SK-N-SH (cell line): ENCODE data around the gene CFAP58. TPM values are rescaled to one million over a fixed set of nuclear protein-coding genes. Genes with fewer than 3 reads are reported as not detected.

Source experiments
- CTCF ChIA-PET: fragments of 300-600, 350-600 bp; formaldehyde crosslinking; extraction: SDS; loops from one replicate; lab custom pipeline; 2021; lab: Yijun Ruan, JAX
- POLR2A ChIA-PET: fragments of 350-600 bp; sonication (Branson Sonifier 250); formaldehyde crosslinking; extraction: SDS; loops from one replicate; lab custom pipeline; 2020; ENCODE audit warnings: antibody characterized with exemption, inconsistent platforms; lab: Yijun Ruan, JAX
- DNase-seq: peaks from one replicate; pipeline ENCODE4 v3.0.0; 2012
- H2AFZ ChIP-seq: fragments of 200-600 bp; sonication (generic); 2 replicates; pipeline ENCODE4 v1.8.1; 2016; ENCODE audit warnings: antibody characterized with exemption, mild to moderate bottlenecking, low read depth
- H3F3A ChIP-seq: fragments of 200-600 bp; sonication (generic); replicated peaks from 2 replicates; pipeline ENCODE3; 2016; ENCODE audit warnings: antibody characterized with exemption, mild to moderate bottlenecking; ENCODE audit not compliant: insufficient read depth
- H3K27ac ChIP-seq, 2 experiments: fragments of 200-500 bp in 1 of 2; fragments of 200-600 bp in 1 of 2; sonication (Bioruptor generic) in 1 of 2; sonication (generic), shearing (Covaris generic) in 1 of 2; 2 replicates each; pipeline versions ENCODE4 v1.5.1 to v1.6.1; 2014 to 2016; ENCODE audit warnings: low read depth in 2 of 2, inconsistent platforms in 1 of 2, low read length in 1 of 2, mild to moderate bottlenecking in 1 of 2, mixed read lengths in 1 of 2
- H3K27me3 ChIP-seq: fragments of 200-600 bp; sonication (generic), shearing (Covaris generic); 2 replicates; pipeline ENCODE4 v1.6.1; 2016; ENCODE audit warnings: mixed run types; ENCODE audit not compliant: insufficient read depth
- H3K36me3 ChIP-seq, 2 experiments: fragments of 200-500 bp in 1 of 2; fragments of 200-600 bp in 1 of 2; sonication (Bioruptor generic) in 1 of 2; sonication (generic) in 1 of 2; replicated peaks in 1 of 2; 2 replicates each; pipeline versions ENCODE3 to v1.5.1; 2014 to 2016; ENCODE audit warnings: low read length in 1 of 2, mild to moderate bottlenecking in 1 of 2; ENCODE audit not compliant: insufficient read depth in 2 of 2, control insufficient read depth in 1 of 2
- H3K4me1 ChIP-seq, 2 experiments: fragments of 200-500 bp in 1 of 2; fragments of 200-600 bp in 1 of 2; sonication (Bioruptor generic) in 1 of 2; sonication (generic), shearing (Covaris generic) in 1 of 2; 2 replicates each; pipeline versions ENCODE4 v1.5.1 to v1.6.1; 2014 to 2016; ENCODE audit warnings: low read depth in 1 of 2, low read length in 1 of 2, mixed run types in 1 of 2; ENCODE audit not compliant: insufficient read depth in 2 of 2, control insufficient read depth in 1 of 2
- H3K4me2 ChIP-seq: fragments of 200-600 bp; sonication (generic), shearing (Covaris generic); 2 replicates; pipeline ENCODE4 v1.6.1; 2017; ENCODE audit warnings: mixed run types
- H3K4me3 ChIP-seq, 2 experiments: fragments of 200-500 bp in 1 of 2; fragments of 200-600 bp in 1 of 2; sonication (Bioruptor generic) in 1 of 2; sonication (generic), shearing (Covaris generic) in 1 of 2; 2 replicates each; pipeline versions ENCODE4 v1.5.1 to v1.8.1; 2014 to 2016; ENCODE audit warnings: low read depth in 2 of 2, inconsistent platforms in 1 of 2, low read length in 1 of 2, mild to moderate bottlenecking in 1 of 2, mixed read lengths in 1 of 2, moderate library complexity in 1 of 2
- H3K79me2 ChIP-seq: fragments of 200-600 bp; sonication (generic); 2 replicates; pipeline ENCODE4 v1.8.1; 2017; ENCODE audit warnings: mild to moderate bottlenecking; ENCODE audit not compliant: insufficient read depth
- H3K9ac ChIP-seq: fragments of 200-600 bp; sonication (generic); 2 replicates; pipeline ENCODE4 v1.6.1; 2017; ENCODE audit warnings: mixed run types
- H3K9me2 ChIP-seq: fragments of 200-600 bp; sonication (generic); 2 replicates; pipeline ENCODE4 v1.6.1; 2017; ENCODE audit warnings: mixed run types
- H3K9me3 ChIP-seq: fragments of 200-600 bp; sonication (generic); 2 replicates; pipeline ENCODE4 v1.6.1; 2017; ENCODE audit warnings: mixed run types, mild to moderate bottlenecking, moderate library complexity
- H4K20me1 ChIP-seq: fragments of 200-600 bp; sonication (generic); 2 replicates; pipeline ENCODE4 v1.6.1; 2017; ENCODE audit warnings: mild to moderate bottlenecking, mixed run types; ENCODE audit not compliant: insufficient read depth
- CHD2 ChIP-seq: fragments of 150-350 bp; IDR thresholded peaks from 2 replicates; pipeline ENCODE4 v1.6.1; 2018; ENCODE audit warnings: low read length; ENCODE audit not compliant: partially characterized antibody
- CTCF ChIP-seq: fragments of 200-600 bp; sonication (generic); IDR thresholded peaks from 2 replicates; pipeline ENCODE4 v1.6.1; 2017; ENCODE audit warnings: antibody characterized with exemption, mild to moderate bottlenecking, moderate library complexity
- EP300 ChIP-seq, 2 experiments: IDR thresholded peaks; 2 replicates each; pipeline versions ENCODE4 v1.4.0 to v1.6.1; 2012; ENCODE audit warnings: borderline replicate concordance in 1 of 2, low read depth in 1 of 2, low read length in 1 of 2
- GATA2 ChIP-seq: sonication (generic); formaldehyde crosslinking; IDR thresholded peaks from 2 replicates; pipeline ENCODE4 v1.5.0; 2020; ENCODE audit warnings: mild to moderate bottlenecking, missing genetic modification reagents
- IRF3 ChIP-seq: fragments of 150-350 bp; IDR thresholded peaks from 2 replicates; pipeline ENCODE4 v1.6.1; 2016; ENCODE audit warnings: mild to moderate bottlenecking, low read depth, low read length
- JUND ChIP-seq: IDR thresholded peaks from 2 replicates; pipeline ENCODE4 v1.4.0; 2012
- MEF2A ChIP-seq: IDR thresholded peaks from 2 replicates; pipeline ENCODE4 v1.4.0; 2012; ENCODE audit warnings: low read depth, borderline replicate concordance
- NFIC ChIP-seq: IDR thresholded peaks from 2 replicates; pipeline ENCODE4 v1.4.0; 2012; ENCODE audit warnings: borderline replicate concordance
- POLR2AphosphoS5 ChIP-seq: IDR thresholded peaks from 2 replicates; pipeline ENCODE4 v1.6.1; 2012; ENCODE audit warnings: low read depth, low read length
- RCOR1 ChIP-seq: fragments of 150-350 bp; IDR thresholded peaks from 2 replicates; pipeline ENCODE4 v1.6.1; 2017; ENCODE audit warnings: antibody characterized with exemption, low read length
- TAF1 ChIP-seq: IDR thresholded peaks from 2 replicates; pipeline ENCODE4 v1.6.1; 2012; ENCODE audit warnings: low read depth, mild to moderate bottlenecking, low read length, moderate library complexity, borderline replicate concordance
- TCF12 ChIP-seq: IDR thresholded peaks from 2 replicates; pipeline ENCODE4 v1.4.0; 2012
- WGBS: methylation state at CpG from one replicate; pipeline ENCODE4 v1.1.6; 2017; ENCODE audit warnings: low lambda C conversion rate; 5-methylcytosine and 5-hydroxymethylcytosine counted together
- polyA plus RNA-seq, 3 experiments: library from polyadenylated mRNA; depleted of rRNA; stranded (reverse); fragments of >200 nt; gene quantifications; 2 replicates each; pipeline ENCODE4 v1.2.3, GENCODE V29; 2012
- TF ChIP-seq, protein P1 (sequence below): IDR thresholded peaks from 2 replicates; pipeline ENCODE4 v1.4.0; 2012; ENCODE audit warnings: low read depth, borderline replicate concordance
- TF ChIP-seq, protein P2 (sequence below): IDR thresholded peaks from 2 replicates; pipeline ENCODE4 v1.4.0; 2012; ENCODE audit warnings: low read depth, borderline replicate concordance

The CFAP58 gene
- polyA plus RNA-seq, 1 of the 3 experiments (the other 2 are of a cell fraction): 0.38 TPM

DNA sequence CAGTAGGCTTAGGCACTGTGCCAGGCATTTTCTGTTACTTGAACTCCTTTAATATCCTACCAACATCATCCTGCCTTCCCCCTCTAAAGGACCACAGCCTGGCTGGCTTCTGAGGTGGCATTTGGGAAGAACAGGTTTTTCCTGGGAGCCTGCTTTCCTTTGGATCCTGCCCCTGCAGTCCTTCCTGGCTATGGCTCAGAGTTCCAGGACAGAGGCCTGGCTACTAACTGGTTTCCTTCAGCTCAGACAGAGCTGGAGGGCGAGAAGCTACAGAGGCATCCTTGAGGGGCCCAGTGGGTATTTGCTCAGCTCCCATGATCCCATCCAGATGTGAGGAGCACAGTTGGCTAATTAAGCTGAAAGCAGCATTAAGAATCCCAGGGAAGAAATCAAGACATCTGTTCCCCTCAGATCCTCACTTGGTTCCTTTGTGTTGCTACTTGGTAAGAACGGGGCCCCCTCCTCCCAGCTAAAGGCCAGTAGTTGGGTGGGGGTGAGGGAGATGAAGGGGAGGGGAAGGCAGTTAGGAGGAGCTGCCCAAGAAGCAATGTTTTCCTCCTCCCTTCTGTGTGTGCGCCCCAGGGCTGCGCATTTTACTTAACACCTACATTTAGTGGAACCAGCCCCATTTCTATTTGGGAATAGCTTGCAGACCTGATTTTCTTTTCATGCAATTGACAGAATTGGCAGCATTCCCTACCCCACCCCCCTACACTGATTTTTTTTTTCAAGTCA, 144.9 kb downstream of the CFAP58 start (continued):
- TF ChIP-seq IRF3: no peak
- no peak for TF ChIP-seq TAF1
- TF ChIP-seq, protein P1, sequence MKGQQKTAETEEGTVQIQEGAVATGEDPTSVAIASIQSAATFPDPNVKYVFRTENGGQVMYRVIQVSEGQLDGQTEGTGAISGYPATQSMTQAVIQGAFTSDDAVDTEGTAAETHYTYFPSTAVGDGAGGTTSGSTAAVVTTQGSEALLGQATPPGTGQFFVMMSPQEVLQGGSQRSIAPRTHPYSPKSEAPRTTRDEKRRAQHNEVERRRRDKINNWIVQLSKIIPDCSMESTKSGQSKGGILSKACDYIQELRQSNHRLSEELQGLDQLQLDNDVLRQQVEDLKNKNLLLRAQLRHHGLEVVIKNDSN: no peak
- no peak for TF ChIP-seq POLR2AphosphoS5
- TF ChIP-seq RCOR1: no peak
- TF ChIP-seq NFIC: no peak
- TF ChIP-seq, protein P2, sequence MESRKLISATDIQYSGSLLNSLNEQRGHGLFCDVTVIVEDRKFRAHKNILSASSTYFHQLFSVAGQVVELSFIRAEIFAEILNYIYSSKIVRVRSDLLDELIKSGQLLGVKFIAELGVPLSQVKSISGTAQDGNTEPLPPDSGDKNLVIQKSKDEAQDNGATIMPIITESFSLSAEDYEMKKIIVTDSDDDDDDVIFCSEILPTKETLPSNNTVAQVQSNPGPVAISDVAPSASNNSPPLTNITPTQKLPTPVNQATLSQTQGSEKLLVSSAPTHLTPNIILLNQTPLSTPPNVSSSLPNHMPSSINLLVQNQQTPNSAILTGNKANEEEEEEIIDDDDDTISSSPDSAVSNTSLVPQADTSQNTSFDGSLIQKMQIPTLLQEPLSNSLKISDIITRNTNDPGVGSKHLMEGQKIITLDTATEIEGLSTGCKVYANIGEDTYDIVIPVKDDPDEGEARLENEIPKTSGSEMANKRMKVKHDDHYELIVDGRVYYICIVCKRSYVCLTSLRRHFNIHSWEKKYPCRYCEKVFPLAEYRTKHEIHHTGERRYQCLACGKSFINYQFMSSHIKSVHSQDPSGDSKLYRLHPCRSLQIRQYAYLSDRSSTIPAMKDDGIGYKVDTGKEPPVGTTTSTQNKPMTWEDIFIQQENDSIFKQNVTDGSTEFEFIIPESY: no peak
- TF ChIP-seq GATA2 (CRISPR knock-in tag): no peak
- TF ChIP-seq JUND: no peak
- no peak for TF ChIP-seq CTCF

GRCh38 chr10:104501449-104501848, 147.8 kb downstream of the CFAP58 start:
- ChIA-PET CTCF (interaction anchor here (0.8 to 5.1 kb wide), 3 partner anchors 90 to 112 kb away, joined by 3 to 26 read pairs (median 4); no protein-coding TSS in a partner anchor), POLR2A (no interaction called here)
- WGBS: 11% methylated on average over 2 of the region's 2 CpGs
- H4K20me1 ChIP-seq: no peaks in the 10 kb centered on the region
- H3K9me3 ChIP-seq: no peaks in the 10 kb centered on the region
- no peak overlapping the region for H3K4me2 ChIP-seq
- no peak overlapping the region for H3K9ac ChIP-seq
- no peaks in the 10 kb centered on the region for H3K9me2 ChIP-seq
- no peaks in the 10 kb centered on the region for H3K36me3 ChIP-seq
- H3F3A ChIP-seq: no peaks in the 10 kb centered on the region
- peak overlapping the region in 1 of 2 experiments; percentile 84; a peak in 2 of 4 replicates for H3K27ac ChIP-seq
- TF ChIP-seq MEF2A: no peak
- TF ChIP-seq JUND: no peak
- peak in 1 of 2 experiments; percentile 72; a peak in 1 of 4 replicates for TF ChIP-seq EP300 (IDR thresholded peaks at IDR 0.05; ENCODE audit: borderline replicate concordance in 1 of 2, low read depth in 1 of 2, low read length in 1 of 2)
- TF ChIP-seq CHD2: peak; percentile 33
- TF ChIP-seq TCF12: peak; percentile 29; the same call in 1 of the 2 replicates
- TF ChIP-seq RCOR1: peak; percentile 67
- 0 out of 2 replicates have a peak, but pooled peaks have one; percentile 9 for TF ChIP-seq GATA2 (CRISPR knock-in tag)
- no peak overlapping the region for H2AFZ ChIP-seq
- H3K4me1 ChIP-seq: peaks cover 0 to 33% of the 10 kb centered on the region in 2 experiments; a peak in 2 of 4 replicates
- no peaks in the 10 kb centered on the region for H3K79me2 ChIP-seq
- H3K27me3 ChIP-seq: no peaks in the 10 kb centered on the region
- H3K4me3 ChIP-seq: no peak overlapping the region
- peak; percentile 48 for DNase-seq
